Loucy (cell line): ENCODE results near the gene HOXB1.

Experiments used
- H2AFZ ChIP-seq: fragments of 200-600 bp; sonication (generic); 2 replicates; pipeline ENCODE4 v1.6.0; 2016; ENCODE audit warnings: antibody characterized with exemption, mild to moderate bottlenecking, low read length, moderate library complexity
- H3F3A ChIP-seq: fragments of 200-600 bp; 2 replicates; pipeline ENCODE4 v1.6.0; 2016; ENCODE audit warnings: antibody characterized with exemption, low read depth, mild to moderate bottlenecking
- H3K27me3 ChIP-seq: fragments of 200-600 bp; sonication (generic); 2 replicates; pipeline ENCODE4 v1.6.1; 2014; ENCODE audit warnings: low read length, mild to moderate bottlenecking; ENCODE audit not compliant: insufficient read depth, poor library complexity, severe bottlenecking
- H3K36me3 ChIP-seq: fragments of 200-600 bp; sonication (generic); 2 replicates; pipeline ENCODE4 v1.6.1; 2016; ENCODE audit warnings: low read length; ENCODE audit not compliant: insufficient read depth
- H3K4me1 ChIP-seq: fragments of 200-600 bp; sonication (generic); 2 replicates; pipeline ENCODE4 v1.5.1; 2014; ENCODE audit warnings: low read length, mild to moderate bottlenecking; ENCODE audit not compliant: insufficient read depth, poor library complexity, severe bottlenecking
- H3K4me2 ChIP-seq: fragments of 200-600 bp; sonication (generic); 2 replicates; pipeline ENCODE4 v1.6.0; 2014; ENCODE audit warnings: antibody characterized with exemption, low read length, low read depth, mild to moderate bottlenecking; ENCODE audit not compliant: poor library complexity, severe bottlenecking
- H3K4me3 ChIP-seq: fragments of 200-600 bp; sonication (generic); 2 replicates; pipeline ENCODE4 v1.5.1; 2014; ENCODE audit warnings: low read length, mild to moderate bottlenecking, mixed read lengths; ENCODE audit not compliant: poor library complexity, severe bottlenecking
- H3K79me2 ChIP-seq: fragments of 200-600 bp; sonication (generic); 2 replicates; pipeline ENCODE4 v1.6.1; 2014; ENCODE audit warnings: low read length; ENCODE audit not compliant: insufficient read depth
- H3K9ac ChIP-seq: fragments of 200-600 bp; sonication (generic); 2 replicates; pipeline ENCODE4 v1.6.0; 2014; ENCODE audit warnings: mild to moderate bottlenecking, low read depth, low read length, moderate library complexity; ENCODE audit not compliant: poor library complexity, severe bottlenecking
- H3K9me2 ChIP-seq: fragments of 200-600 bp; sonication (generic); replicated peaks from 2 replicates; pipeline ENCODE4 v1.6.1; 2016; ENCODE audit warnings: low read depth, low read length, mixed read lengths
- H3K9me3 ChIP-seq: fragments of 200-600 bp; sonication (generic); 2 replicates; pipeline ENCODE4 v1.6.1; 2014; ENCODE audit warnings: mild to moderate bottlenecking, antibody characterized with exemption, low read length, low read depth; ENCODE audit not compliant: insufficient read depth
- H4K20me1 ChIP-seq: fragments of 200-600 bp; sonication (generic); 2 replicates; pipeline ENCODE4 v1.6.0; 2014; ENCODE audit warnings: antibody characterized with exemption, low read length, mild to moderate bottlenecking; ENCODE audit not compliant: insufficient read depth, poor library complexity, severe bottlenecking
- CTCF ChIP-seq: fragments of 200-600 bp; sonication (generic); conservative IDR thresholded peaks from 2 replicates; pipeline ENCODE4 v1.5.1; 2014; ENCODE audit warnings: mild to moderate bottlenecking, antibody characterized with exemption, low read length
- EZH2phosphoT487 ChIP-seq: fragments of 200-600 bp; IDR thresholded peaks from 2 replicates; pipeline ENCODE4 v1.6.1; 2018; ENCODE audit warnings: antibody characterized with exemption, mild to moderate bottlenecking, moderate library complexity, borderline replicate concordance

The HOXB1 gene

GRCh38 chr17:48554412-48555257, 23.8 kb upstream of the HOXB1 start:
- Histone ChIP-seq H3K4me2 (no peak overlapping the region), H3K4me1 (peaks cover 41% of the 10 kb centered on the region), H3K4me3 (no peak overlapping the region), H2AFZ (no peak overlapping the region), H3K36me3 (peaks cover 89% of the 10 kb centered on the region), H3K9me2 (no peaks in the 10 kb centered on the region), H4K20me1 (peaks cover 88% of the 10 kb centered on the region), H3K27me3 (no peaks in the 10 kb centered on the region), H3F3A (no peaks in the 10 kb centered on the region), H3K9ac (no peak overlapping the region), H3K9me3 (no peaks in the 10 kb centered on the region), H3K79me2 (peaks cover 100% of the 10 kb centered on the region)
- TF ChIP-seq EZH2phosphoT487 (no peak), CTCF (no peak)

- Histone ChIP-seq H3K9ac (no peak overlapping the region), H2AFZ (no peak overlapping the region), H3K27me3 (no peaks in the 10 kb centered on the region), H3K9me2 (no peaks in the 10 kb centered on the region), H3K4me2 (no peak overlapping the region), H3K4me1 (peaks cover 35% of the 10 kb centered on the region), H3K9me3 (no peaks in the 10 kb centered on the region), H3K36me3 (peaks cover 89% of the 10 kb centered on the region), H3K4me3 (no peak overlapping the region), H3K79me2 (peaks cover 99% of the 10 kb centered on the region), H4K20me1 (peaks cover 86% of the 10 kb centered on the region), H3F3A (peaks cover 8% of the 10 kb centered on the region; the same call in 1 of the 2 replicates)
- TF ChIP-seq EZH2phosphoT487 (no peak), CTCF (no peak)
These were observed 23.0 kb upstream of the HOXB1 start for GRCh38 chr17:48553826-48554225.

GRCh38 chr17:48553190-48553547, 22.4 kb upstream of the HOXB1 start:
- Histone ChIP-seq H3F3A (peaks cover 13% of the 10 kb centered on the region; the same call in 1 of the 2 replicates), H3K4me3 (no peak overlapping the region), H3K9me3 (no peaks in the 10 kb centered on the region), H3K36me3 (peaks cover 89% of the 10 kb centered on the region), H3K27me3 (no peaks in the 10 kb centered on the region), H3K9me2 (no peaks in the 10 kb centered on the region), H3K4me1 (peaks cover 35% of the 10 kb centered on the region), H2AFZ (no peak overlapping the region), H3K79me2 (peaks cover 99% of the 10 kb centered on the region), H4K20me1 (peaks cover 86% of the 10 kb centered on the region), H3K9ac (no peak overlapping the region), H3K4me2 (no peak overlapping the region)
- TF ChIP-seq CTCF (no peak), EZH2phosphoT487 (no peak)
